Large intestine (tissue), 3 donors: ENCODE data around the gene PPIC. TPM values are rescaled to one million over a fixed set of nuclear protein-coding genes. Genes with fewer than 3 reads are reported as not detected.

Experiments used
- DNase-seq, 2 donors: peaks; one replicate each; pipeline versions ENCODE4 v3.0.0 to v3.0.0-alpha.2; 2013
- H3K27ac ChIP-seq: one replicate; pipeline ENCODE4 v1.5.1; 2013; ENCODE audit warnings: low read length
- H3K27me3 ChIP-seq: 2 replicates; pipeline ENCODE4 v1.6.1; 2013; ENCODE audit warnings: low read length; ENCODE audit not compliant: control insufficient read depth, insufficient read depth
- H3K36me3 ChIP-seq: 2 replicates; pipeline ENCODE4 v1.6.1; 2013; ENCODE audit warnings: low read length; ENCODE audit not compliant: control insufficient read depth, insufficient read depth
- H3K4me1 ChIP-seq: one replicate; pipeline ENCODE4 v1.6.1; 2013; ENCODE audit warnings: low read length; ENCODE audit not compliant: control insufficient read depth, insufficient read depth
- H3K4me3 ChIP-seq: one replicate; pipeline ENCODE4 v1.5.1; 2013; ENCODE audit warnings: low read length
- H3K9me3 ChIP-seq: one replicate; pipeline ENCODE4 v1.6.1; 2013; ENCODE audit warnings: mild to moderate bottlenecking, low read depth, low read length, moderate library complexity; ENCODE audit not compliant: control insufficient read depth
- WGBS: methylation state at CpG from one replicate; pipeline ENCODE4 v1.1.5; 2013; ENCODE audit warnings: low lambda C conversion rate; ENCODE audit not compliant: insufficient coverage; 5-methylcytosine and 5-hydroxymethylcytosine counted together
- polyA plus RNA-seq: library from polyadenylated mRNA; unstranded; fragments of 120-200 nt; gene quantifications from one replicate; pipeline ENCODE4 v1.2.1, GENCODE V29; 2013

Gene PPIC
- polyA plus RNA-seq, 1 donor: 25.3 TPM

GRCh38 chr5:123059455-123059854, 22.9 kb upstream of the PPIC start:
- H3K4me1 ChIP-seq: no peaks in the 10 kb centered on the region
- no peak overlapping the region for H3K27ac ChIP-seq
- no peak overlapping the region for H3K4me3 ChIP-seq
- DNase-seq: no peak
- H3K36me3 ChIP-seq: no peaks in the 10 kb centered on the region
- peaks cover 7% of the 10 kb centered on the region for H3K27me3 ChIP-seq
- H3K9me3 ChIP-seq: no peaks in the 10 kb centered on the region

GRCh38 chr5:123051206-123051605, 14.7 kb upstream of the PPIC start:
- Histone ChIP-seq H3K4me1 (no peaks in the 10 kb centered on the region), H3K36me3 (no peaks in the 10 kb centered on the region), H3K9me3 (no peaks in the 10 kb centered on the region), H3K27me3 (peaks cover 3% of the 10 kb centered on the region), H3K4me3 (no peak overlapping the region), H3K27ac (no peak overlapping the region)
- no peak for DNase-seq
- WGBS: 100% methylated on average over 1 of the region's 2 CpGs

- H3K4me3 ChIP-seq: no peak overlapping the region
- WGBS: no CpG with 5 or more reads among the region's 1 CpG
- no peaks in the 10 kb centered on the region for H3K36me3 ChIP-seq
- H3K27ac ChIP-seq: no peak overlapping the region
- no peak for DNase-seq
- peaks cover 11% of the 10 kb centered on the region for H3K27me3 ChIP-seq
- H3K9me3 ChIP-seq: no peaks in the 10 kb centered on the region
- no peaks in the 10 kb centered on the region for H3K4me1 ChIP-seq
Observed at GRCh38 chr5:123047706-123048105, 11.2 kb upstream of the PPIC start.

GRCh38 chr5:123046222-123046621, 9.7 kb upstream of the PPIC start:
- Histone ChIP-seq H3K9me3 (no peaks in the 10 kb centered on the region), H3K4me3 (no peak overlapping the region), H3K27ac (no peak overlapping the region), H3K36me3 (no peaks in the 10 kb centered on the region), H3K4me1 (no peaks in the 10 kb centered on the region), H3K27me3 (peaks cover 11% of the 10 kb centered on the region)
- no CpG with 5 or more reads among the region's 4 CpGs for whole genome bisulfite sequencing
- no peak for DNase-seq

- H3K4me1 ChIP-seq: no peaks in the 10 kb centered on the region
- H3K27ac ChIP-seq: no peak overlapping the region
Observed at GRCh38 chr5:123044926-123045617, 8.5 kb upstream of the PPIC start.

GRCh38 chr5:123039673-123040072, 3.1 kb upstream of the PPIC start:
- no peak overlapping the region for H3K4me3 ChIP-seq
- peaks cover 4% of the 10 kb centered on the region for H3K9me3 ChIP-seq
- H3K4me1 ChIP-seq: no peaks in the 10 kb centered on the region
- H3K36me3 ChIP-seq: no peaks in the 10 kb centered on the region
- H3K27me3 ChIP-seq: peaks cover 27% of the 10 kb centered on the region
- H3K27ac ChIP-seq: no peak overlapping the region
- no peak for DNase-seq

More at GRCh38 chr5:123044926-123045617, 8.5 kb upstream of the PPIC start:
- DNase-seq: no peak
- Histone ChIP-seq H3K27me3 (peaks cover 13% of the 10 kb centered on the region), H3K9me3 (no peaks in the 10 kb centered on the region), H3K4me3 (no peak overlapping the region), H3K36me3 (no peaks in the 10 kb centered on the region)
- 24% methylated on average over 5 of the region's 7 CpGs for WGBS

- Histone ChIP-seq H3K4me1 (no peaks in the 10 kb centered on the region), H3K27ac (peak overlapping the region; percentile 66), H3K36me3 (no peaks in the 10 kb centered on the region), H3K9me3 (peaks cover 4% of the 10 kb centered on the region), H3K27me3 (peaks cover 24% of the 10 kb centered on the region), H3K4me3 (peak overlapping the region; percentile 76)
- no peak for DNase-seq
- no CpG with 5 or more reads among the region's 11 CpGs for WGBS
Observed at GRCh38 chr5:123037104-123037418, 536 bp upstream of the PPIC start.

- H3K36me3 ChIP-seq: no peaks in the 10 kb centered on the region
- peak overlapping the region; percentile 76 for H3K4me3 ChIP-seq
- no peaks in the 10 kb centered on the region for H3K4me1 ChIP-seq
- H3K27ac ChIP-seq: peak overlapping the region; percentile 12
- H3K27me3 ChIP-seq: peaks cover 24% of the 10 kb centered on the region
- peak in 1 of 2 donors; percentile 13 for DNase-seq
- WGBS: no CpG with 5 or more reads among the region's 40 CpGs
- peaks cover 4% of the 10 kb centered on the region for H3K9me3 ChIP-seq
Observed at GRCh38 chr5:123035918-123036390, 571 bp downstream of the PPIC start.

GRCh38 chr5:123035360-123035917, 1.1 kb downstream of the PPIC start:
- Histone ChIP-seq H3K27ac (no peak overlapping the region), H3K4me3 (peak overlapping the region; percentile 76), H3K27me3 (peaks cover 24% of the 10 kb centered on the region), H3K36me3 (no peaks in the 10 kb centered on the region), H3K4me1 (no peaks in the 10 kb centered on the region), H3K9me3 (peaks cover 4% of the 10 kb centered on the region)
- WGBS: no CpG with 5 or more reads among the region's 27 CpGs
- peak; percentile 23 to 52 for DNase-seq

GRCh38 chr5:123033157-123033671, 3.3 kb downstream of the PPIC start:
- no peak overlapping the region for H3K27ac ChIP-seq
- no CpG with 5 or more reads among the region's 6 CpGs for WGBS
- no peaks in the 10 kb centered on the region for H3K36me3 ChIP-seq
- no peaks in the 10 kb centered on the region for H3K4me1 ChIP-seq
- peaks cover 16% of the 10 kb centered on the region for H3K27me3 ChIP-seq
- H3K9me3 ChIP-seq: peaks cover 4% of the 10 kb centered on the region
- H3K4me3 ChIP-seq: no peak overlapping the region
- DNase-seq: no peak

- no peak overlapping the region for H3K27ac ChIP-seq
- H3K27me3 ChIP-seq: no peaks in the 10 kb centered on the region
- no peaks in the 10 kb centered on the region for H3K9me3 ChIP-seq
- H3K36me3 ChIP-seq: peaks cover 9% of the 10 kb centered on the region
- DNase-seq: no peak
- H3K4me3 ChIP-seq: no peak overlapping the region
- WGBS: 100% methylated on average over 2 of the region's 9 CpGs
- H3K4me1 ChIP-seq: no peaks in the 10 kb centered on the region
Observed at GRCh38 chr5:123028222-123028621, 8.3 kb downstream of the PPIC start.
